HG03565 (cell line): Measurements from ENCODE around the gene TNP2.
A peak's percentile ranks its signal among the peaks of the same experiment; 100 is the strongest.

ENCODE experiments used
- ATAC-seq: cut with Tn5 transposase; IDR thresholded peaks from one replicate; pipeline ENCODE4 v1.9.1; 2021; ENCODE audit warnings: mild to moderate bottlenecking, moderate library complexity; ENCODE audit not compliant: unreplicated experiment

Gene TNP2

GRCh38 chr16:11258553-11259492 is 10.3 kb downstream of the TNP2 start:
- ATAC-seq: no peak

GRCh38 chr16:11257131-11257938 is 11.8 kb downstream of the TNP2 start:
- no peak for ATAC-seq

DNA sequence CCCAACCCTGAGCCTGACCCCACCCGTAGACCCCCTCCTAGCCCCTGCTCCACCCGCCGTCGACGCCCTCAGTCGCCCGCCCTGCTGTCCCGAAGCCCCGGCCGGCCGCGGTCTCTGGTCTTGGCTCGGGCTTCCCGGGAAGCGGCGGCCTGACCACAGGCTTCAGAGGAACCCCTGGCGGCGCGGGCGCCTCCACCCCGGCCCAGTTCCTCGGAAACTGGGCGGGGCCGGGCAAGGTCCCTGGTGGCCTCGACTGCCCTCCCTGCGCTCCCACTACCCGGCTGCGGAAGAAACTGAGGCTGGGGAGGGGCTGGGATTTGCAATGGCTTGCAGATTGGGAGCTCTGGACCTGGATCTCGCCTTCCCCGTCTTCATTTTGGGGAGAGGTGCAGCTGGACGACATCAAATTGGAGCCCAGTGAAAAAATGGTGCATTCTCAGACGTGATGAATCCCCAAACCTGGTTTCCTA is 12.4 kb downstream of the TNP2 start:
- no peak for ATAC-seq

- ATAC-seq: peak; percentile 40
Observed at GRCh38 chr16:11255737-11256660, 13.1 kb downstream of the TNP2 start, which contains the start of gene SOCS1. Gene SOCS1, minus strand, starts transcription at chr16:11256204. Its CDS starts 726 bp downstream, at chr16:11255478.

DNA sequence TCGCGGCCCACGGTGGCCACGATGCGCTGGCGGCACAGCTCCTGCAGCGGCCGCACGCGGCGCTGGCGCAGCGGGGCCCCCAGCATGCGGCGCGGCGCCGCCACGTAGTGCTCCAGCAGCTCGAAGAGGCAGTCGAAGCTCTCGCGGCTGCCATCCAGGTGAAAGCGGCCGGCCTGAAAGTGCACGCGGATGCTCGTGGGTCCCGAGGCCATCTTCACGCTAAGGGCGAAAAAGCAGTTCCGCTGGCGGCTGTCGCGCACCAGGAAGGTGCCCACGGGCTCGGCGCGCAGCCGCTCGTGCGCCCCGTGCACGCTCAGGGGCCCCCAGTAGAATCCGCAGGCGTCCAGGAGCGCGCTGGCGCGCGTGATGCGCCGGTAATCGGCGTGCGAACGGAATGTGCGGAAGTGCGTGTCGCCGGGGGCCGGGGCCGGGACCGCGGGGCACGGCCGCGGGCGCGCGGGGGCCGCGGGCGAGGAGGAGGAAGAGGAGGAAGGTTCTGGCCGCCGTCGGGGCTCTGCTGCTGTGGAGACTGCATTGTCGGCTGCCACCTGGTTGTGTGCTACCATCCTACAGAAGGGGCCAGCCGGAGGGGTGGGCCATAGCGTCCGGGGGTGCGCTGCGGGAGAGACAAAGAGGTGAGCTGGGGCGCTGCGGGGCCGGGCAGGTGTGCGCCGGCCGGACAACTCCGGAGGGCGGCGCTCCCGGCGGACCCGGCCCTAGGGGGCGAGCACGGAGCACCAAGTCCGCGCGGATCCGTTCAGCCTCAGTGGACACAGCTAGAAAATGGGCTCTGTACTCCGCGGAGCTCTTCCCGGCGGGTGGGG is 14.0 kb downstream of the TNP2 start:
- ATAC-seq: no peak

- ATAC-seq: no peak
Observed at GRCh38 chr16:11253995-11254912, 14.9 kb downstream of the TNP2 start.

DNA sequence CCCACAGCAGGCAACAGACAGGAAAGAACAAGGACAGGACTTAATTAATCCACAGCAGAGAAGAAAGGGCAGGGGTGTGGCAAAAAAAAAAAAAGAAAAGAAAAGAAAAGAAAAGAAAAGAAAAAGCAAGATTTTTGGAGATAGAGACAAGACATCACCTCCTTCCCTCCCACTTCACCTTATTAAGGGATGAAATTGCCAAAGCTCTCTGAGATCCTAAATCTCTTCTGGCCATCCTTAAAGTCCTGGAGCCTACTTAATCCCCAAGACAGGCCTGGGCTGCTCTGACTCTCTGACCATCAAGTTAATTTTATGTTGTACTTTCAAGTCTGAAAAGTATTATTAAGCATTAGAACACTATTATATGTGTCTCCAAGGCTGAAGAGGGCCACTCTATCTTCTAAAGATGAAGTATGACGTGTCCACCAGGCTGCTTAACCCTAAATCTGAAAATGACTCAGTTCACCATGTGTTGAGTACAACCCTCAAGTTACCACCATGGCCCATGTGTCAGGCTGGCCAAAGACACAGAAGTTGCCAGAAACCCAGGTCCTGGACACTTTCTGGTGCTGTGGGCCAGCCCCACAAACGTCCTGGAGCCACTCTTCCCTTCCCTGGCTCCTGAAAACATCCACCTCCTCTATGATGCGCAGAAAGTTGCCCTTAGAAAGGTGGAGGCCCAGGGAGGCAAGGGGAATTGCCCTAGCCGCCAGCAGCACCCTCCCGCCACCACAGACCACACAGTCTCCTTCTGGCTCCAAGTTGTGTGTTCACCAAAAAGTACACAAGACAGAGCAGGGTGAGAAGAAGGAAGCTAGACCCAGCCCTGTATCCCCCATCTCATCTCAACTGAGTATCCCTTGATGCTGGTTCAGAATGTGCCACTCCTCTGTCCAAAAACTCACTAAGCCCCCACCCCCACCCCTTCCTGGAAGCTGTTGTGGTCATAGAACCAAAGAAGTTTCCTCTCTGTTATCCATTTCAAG is 15.8 kb downstream of the TNP2 start:
- no peak for ATAC-seq

DNA sequence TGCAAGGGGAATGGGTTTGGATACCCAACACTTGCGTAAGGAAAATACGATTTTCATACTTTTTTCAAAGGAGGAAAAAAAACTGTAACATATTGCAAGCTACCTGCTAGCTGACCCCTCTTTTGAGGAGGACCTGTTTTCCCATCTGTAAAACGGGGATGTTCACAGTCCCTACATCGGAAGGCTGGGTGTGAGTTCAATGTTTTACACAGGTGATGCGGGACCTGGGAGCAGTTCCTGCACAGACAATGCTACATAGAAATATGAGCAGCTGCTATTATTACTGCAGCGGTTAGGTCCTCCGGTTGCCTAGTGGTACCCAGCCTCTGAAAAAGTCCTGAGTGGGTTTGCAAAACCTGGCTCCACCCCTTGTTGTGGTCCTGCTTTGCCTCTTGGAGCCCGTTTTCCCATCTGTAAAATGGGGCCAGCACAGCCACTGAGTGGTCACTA is 16.6 kb downstream of the TNP2 start:
- ATAC-seq: no peak

DNA sequence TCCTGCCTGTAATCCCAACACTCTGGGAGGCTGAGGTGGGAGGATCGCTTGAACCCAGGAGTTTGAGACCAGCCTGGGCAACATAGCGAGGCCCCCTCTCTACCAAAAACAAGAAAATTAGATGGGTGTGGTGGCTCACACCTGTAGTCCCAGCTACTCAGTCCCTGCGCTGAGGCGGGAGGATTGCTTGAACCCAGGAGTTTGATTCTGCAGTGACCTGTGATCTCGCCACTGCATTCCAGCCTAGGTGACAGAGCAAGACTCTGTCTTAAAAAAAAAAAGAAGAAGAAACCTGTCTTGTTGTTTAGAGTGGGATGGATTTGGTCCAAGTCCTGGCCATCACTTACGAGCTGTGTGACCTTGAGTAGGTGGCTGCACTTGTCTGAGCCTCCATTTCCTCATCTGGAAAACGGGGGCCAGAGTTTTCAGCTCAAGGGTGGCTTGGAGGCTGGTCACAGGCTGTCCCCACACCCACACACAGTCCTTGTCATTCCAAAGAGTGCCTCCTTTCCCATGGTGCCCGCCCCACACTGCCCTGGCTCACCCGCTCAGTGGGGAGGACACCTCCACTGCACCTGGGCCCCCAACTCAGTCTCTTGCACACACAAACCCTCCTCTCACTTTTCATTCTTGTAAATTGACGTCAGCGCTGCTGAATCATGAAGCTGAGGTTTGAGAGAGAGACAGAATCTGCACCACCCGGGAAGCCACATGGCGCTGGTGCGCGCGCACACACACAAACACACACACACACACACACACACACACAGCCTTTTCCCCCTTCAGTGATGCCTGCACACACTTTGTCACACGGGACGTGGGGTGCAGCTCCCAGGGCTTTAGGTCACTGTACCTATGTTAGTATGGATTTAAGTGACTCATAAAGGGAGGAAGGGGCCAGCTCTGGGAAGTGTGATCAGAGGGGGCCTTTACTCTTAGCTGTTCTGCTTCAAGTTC is 17.3 kb downstream of the TNP2 start:
- no peak for ATAC-seq

DNA sequence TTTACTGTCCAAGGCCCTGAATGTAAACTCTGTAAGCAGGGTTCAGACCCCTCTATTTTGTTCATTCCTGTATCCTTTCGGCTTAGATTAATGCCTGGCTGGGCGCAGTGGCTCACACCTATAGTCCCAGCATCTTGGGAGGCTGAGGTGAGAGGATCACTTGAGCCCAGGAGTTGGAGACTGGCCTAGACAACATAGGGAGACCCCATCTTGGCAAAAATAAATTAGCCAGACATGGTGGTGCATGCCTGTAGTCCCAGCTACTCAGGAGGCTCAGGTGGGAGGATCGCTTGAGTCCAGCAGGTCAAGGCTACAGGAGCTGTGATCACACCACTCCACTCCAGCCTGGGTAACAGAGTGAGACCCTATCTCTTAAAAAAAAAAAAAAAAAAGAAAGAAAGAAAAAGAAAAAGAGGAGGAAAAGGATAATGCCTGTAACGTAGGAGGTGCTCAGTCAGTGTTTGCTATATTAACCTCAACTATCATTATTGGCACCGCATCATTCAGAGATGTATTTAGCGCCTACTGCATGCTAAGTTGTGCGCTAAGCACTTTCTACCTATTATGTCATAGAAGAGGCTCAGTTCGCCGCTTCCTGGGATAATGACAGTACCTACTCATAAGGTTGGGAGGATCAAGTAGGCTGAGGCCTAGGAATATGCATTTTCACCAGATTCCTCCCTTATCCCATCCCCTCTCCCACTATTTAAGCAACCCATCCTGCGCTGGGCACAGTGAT is 18.2 kb downstream of the TNP2 start:
- ATAC-seq: no peak

- ATAC-seq: no peak
Observed at GRCh38 chr16:11250091-11250785, 18.9 kb downstream of the TNP2 start.

- ATAC-seq: no peak
Observed at GRCh38 chr16:11249233-11250061, 19.7 kb downstream of the TNP2 start.

- no peak for ATAC-seq
Observed at GRCh38 chr16:11248133-11248532, 21.0 kb downstream of the TNP2 start.

DNA sequence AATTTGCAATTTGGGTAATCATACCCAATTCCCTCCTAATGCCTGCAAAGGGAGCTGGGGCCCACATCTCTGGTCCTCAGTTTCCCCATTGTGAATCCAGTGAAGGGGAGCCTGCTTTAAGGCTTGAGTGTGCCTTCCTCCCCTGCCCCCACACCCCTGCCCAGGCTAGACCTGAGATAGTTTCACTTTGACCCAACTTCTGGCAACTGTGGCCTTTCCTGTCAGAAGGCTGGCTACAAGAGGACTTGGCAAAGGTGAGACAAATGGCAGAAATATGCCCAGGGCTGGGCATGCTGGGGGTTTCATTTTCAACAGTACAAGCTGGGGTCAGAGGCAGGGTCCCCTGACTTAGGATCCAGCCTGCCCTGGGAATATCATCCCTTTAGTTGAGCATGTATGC is 23.1 kb downstream of the TNP2 start:
- no peak for ATAC-seq
